HG03521 (cell line): ENCODE results near the gene CCDC169.
"Not testable (repeated sequence)": the region's sequence is repeated elsewhere in the genome, so short reads cannot be mapped to it uniquely, and the experiment has no call there.

Experiments
- ATAC-seq: cut with Tn5 transposase; IDR thresholded peaks from one replicate; pipeline ENCODE4 v1.9.1; 2021; ENCODE audit warnings: mild to moderate bottlenecking, moderate library complexity; ENCODE audit not compliant: unreplicated experiment

The CCDC169 gene

DNA sequence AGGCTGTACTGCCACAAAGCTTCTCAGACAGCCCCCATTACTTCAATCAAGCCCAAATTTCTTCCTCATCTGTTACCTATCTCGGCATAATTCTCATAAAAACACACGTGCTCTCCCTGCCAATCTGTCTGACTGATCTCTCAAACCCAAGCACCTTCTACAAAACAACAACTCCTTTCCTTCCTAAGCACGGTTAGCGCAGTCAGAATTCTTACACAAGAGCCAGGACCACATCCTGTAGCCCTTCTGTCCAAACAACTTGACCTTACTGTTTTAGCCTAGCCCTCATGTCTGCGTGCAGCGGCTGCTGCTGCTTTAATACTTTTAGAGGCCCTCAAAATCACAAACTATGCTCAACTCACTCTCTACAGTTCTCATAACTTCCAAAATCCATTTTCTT lies 22.2 kb upstream of the CCDC169 start:
- not testable (repeated sequence) for ATAC-seq

DNA sequence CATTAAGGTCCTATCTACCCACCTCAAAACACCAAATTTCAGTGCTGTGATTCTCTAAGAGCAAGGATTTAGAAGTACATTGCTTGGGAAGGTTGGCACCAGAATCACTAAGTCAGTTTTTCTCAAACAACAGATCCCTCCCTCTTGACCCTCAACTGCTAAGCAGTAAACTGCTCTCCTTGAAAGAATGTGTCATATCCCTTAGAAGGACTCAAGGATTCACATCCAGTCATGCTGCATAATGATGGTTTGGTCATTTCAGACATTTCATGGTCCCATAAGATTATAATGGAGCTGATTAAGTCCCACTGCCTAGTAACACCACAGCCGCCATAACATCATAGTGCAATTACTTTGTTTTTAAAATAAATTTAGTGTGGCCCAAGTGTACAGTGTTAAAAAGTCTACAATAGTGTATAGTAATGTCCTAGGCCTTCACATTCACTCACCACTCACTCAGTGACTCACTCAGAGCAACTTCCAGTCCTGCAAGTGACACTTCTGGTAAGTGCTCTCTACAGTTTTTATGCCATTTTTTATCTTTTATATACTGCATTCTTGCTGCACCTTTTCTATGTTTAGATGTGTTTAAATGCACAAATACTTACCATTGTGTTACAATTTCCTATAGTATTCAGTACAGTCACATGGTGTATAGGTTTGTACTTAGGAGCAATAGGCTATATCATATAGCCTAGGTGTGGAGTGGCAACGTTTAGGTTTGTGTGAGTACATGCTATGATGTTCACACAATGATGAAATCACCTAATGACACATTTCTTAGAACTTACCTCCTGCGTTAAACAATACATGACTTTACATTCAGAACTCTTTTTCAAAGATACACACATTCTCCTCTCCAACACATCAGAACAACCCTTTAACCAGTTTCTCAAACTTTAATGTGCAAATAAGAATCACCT lies 15.7 kb upstream of the CCDC169 start:
- no peak for ATAC-seq

DNA sequence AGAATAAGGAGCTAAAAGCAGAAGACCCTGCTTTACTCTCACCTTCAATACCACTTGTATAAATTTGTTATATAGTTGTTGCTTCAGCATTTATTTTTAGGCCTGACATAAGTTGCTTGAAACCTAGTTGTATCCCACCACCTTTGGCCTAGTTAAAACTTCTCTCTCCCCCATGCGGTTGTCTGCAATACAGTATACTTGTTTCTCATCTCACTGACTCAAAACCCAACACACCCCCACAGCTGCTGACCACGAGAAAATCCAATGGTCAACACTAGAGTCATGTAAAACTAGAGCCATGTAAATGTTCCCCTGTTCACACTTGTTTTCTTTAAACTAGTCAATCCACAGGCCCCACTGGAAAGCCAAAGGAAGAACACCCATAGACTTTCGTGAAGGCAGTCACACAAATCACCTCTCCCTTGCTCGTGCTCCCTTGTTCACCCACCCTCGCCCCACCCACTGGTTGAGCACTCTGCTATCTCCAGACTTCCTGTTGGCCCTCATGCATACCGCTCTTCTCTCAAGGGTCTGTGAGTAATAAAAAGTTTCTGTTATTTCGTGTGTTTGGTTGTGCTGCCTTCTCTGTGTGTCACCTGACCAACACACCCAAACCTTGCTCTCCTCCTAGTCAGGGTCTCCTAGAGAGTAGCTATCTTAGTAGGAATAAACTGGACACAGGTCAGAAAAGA lies 12.9 kb upstream of the CCDC169 start:
- peak; percentile 65 for ATAC-seq

DNA sequence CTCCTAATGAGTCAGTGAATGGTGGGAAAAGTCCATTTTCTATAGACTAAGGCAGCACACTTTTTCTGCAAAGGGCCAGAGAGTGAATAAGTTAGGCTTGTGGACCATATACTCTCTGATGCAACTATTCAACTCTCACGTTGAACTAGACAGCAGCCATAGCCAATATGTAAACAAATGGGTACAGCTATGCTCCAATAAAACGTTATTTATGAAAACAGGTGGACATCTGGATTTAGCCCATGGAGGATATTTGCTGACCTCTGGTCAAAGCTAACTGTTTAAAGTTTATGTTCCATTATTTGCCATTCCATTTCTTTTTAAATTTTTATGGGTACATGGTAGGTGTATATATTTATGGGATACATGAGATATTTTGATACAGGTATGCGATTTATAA lies 4.7 kb upstream of the CCDC169 start:
- no peak for ATAC-seq

DNA sequence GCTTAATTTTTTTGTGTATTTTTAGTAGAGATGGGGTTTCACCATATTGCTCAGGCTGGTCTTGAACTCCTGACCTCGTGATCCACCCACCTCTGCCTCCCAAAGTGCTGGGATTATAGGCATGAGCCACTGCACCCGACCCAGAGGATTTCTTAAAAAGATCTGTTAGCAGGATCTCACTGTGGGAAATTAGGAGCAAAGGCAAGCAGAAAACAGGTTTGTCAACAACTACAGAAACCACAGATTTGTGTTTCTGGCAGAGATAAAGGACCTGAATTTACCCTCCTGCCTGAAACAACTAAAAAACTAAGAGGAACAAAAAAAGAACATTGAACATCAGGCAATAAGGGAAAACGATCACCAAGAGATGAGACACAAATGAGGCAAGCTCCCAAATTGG lies 1.9 kb upstream of the CCDC169 start:
- not testable (repeated sequence) for ATAC-seq

DNA sequence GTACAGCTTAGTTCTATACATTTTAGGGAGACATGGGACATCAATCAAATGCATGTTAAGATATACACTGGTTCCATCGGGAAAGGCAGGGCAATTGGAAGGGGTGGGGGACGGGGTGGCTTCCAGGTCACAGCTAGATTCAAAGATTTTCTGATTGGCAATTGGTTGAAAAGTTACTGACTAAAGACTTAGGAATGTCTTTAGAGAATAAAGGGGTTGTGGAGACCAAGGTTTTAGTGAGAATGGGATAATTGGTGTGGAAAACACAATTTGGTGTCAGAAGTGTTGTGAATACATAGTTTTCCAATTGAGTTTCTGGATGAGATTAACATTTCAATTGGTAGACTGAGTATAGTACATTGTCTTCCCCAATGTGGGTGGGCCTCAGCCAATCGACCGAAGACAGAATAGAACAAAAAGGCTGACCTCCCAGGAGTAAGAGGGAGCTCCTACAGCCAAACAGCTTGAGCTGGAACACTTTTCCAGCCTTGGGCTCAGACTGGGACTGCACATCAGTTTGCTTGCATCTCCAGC lies 988 bp upstream of the CCDC169 start:
- no peak for ATAC-seq

DNA sequence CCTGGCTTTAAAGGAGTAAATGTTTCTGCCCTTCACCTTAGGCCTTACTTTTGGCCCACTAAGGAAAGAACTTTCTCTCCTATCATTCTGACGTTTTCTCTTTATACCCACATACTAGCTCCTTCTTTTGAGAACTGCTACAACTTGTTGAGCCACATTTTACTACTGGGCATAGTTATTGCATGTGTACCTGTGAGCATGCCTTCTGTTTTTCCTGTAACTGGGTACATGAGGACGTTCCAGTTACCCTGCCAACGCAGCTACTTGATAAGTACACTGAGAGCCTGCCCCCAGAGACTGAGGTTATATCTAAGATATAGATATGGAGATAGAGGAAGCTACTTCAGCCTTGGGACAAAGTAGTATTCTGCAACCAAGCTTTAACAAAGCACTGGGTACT lies 3.5 kb downstream of the CCDC169 start:
- ATAC-seq = no peak

DNA sequence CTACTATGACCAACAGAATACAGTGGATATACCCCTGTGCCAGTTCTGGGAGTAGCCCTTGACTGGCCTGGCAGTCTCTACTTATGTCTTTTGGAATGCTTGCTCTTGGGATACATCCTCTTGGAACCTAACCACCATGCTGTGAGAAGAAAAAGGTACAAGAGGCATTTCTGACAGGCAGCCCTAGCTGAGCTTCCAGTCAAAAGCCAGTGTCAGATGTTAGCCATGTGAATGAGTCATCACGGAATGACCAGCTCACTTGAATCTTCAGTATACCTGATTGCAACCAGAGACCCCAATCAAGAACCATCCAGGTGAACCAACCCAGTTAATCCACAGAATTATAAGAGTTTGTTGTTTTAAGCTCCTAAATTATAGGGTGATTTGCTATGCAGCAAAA lies 4.1 kb downstream of the CCDC169 start:
- no peak for ATAC-seq

DNA sequence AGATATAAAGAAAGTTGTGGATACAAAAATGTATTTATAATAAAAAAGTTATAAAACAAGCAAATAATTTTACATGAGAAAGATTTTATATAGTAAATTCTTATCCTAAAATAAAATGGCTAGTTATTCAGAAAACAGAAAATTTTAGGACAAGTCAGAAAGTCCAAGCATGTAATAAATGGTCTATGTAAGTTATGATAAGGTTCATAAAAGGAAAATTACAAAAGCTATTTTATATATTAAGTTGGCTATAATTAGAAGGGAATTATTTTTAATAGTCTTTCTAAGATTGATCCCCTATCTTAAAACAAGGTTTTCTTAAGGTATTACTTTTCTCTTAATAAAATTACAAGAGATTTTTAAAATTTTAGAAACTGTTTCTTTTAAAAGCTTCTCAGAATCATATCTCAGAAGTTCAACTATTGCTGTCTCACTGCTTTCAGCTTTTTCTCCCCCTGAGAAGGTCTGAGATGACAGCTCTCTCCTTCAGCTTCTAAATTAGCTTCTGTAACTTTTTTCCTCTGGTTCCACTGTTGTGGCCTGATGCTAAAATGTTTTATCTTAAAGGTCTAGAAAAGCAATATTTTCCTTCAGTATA lies 8.7 kb downstream of the CCDC169 start:
- ATAC-seq = no peak

DNA sequence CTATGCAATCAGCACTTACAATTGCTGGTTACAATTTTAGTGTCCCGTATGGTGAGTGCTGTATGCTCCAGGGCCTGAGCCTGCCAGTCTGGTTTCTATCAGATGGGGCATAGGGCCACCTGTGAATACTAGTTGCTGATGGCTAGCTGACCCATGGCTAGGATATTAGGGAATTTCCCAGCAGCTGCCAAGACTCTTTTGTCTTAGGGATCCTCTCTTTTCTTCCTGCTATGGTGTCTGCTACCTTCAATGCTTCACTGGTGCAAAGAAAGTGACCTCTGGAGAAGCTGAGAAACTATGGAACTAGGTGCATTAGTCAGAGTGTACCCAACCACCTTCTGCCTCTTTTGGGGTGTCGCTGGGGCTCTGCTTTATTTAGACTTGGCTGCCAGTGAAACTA lies 11.6 kb downstream of the CCDC169 start:
- no peak for ATAC-seq

DNA sequence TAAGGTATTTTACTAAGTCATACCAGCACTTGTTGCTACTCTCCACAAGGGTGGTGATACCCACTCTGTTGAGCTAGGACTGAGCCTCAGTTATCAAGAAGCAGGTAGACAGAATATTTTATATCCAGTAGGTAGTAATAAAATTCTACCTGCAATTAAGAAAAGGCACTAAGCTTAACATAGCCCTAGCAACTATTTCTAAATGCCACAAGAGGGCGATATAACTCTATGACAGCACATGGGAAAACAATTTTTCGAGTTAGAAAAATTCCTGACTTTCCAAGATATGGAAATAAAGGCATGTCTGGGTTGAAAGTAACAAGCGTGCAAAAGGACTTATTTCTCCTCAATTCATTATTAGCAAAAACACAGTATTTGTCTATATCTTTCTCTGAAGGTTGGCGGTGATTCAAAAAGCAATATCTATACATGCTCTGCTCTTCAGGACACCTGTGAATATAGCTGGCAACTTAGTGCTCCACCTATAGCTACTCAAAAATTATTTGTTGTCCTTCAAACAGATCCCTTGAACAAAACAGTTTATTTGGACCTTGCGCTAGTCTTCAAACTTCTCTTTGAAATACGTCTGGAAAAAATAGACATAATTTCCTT lies 14.7 kb downstream of the CCDC169 start:
- no peak for ATAC-seq

DNA sequence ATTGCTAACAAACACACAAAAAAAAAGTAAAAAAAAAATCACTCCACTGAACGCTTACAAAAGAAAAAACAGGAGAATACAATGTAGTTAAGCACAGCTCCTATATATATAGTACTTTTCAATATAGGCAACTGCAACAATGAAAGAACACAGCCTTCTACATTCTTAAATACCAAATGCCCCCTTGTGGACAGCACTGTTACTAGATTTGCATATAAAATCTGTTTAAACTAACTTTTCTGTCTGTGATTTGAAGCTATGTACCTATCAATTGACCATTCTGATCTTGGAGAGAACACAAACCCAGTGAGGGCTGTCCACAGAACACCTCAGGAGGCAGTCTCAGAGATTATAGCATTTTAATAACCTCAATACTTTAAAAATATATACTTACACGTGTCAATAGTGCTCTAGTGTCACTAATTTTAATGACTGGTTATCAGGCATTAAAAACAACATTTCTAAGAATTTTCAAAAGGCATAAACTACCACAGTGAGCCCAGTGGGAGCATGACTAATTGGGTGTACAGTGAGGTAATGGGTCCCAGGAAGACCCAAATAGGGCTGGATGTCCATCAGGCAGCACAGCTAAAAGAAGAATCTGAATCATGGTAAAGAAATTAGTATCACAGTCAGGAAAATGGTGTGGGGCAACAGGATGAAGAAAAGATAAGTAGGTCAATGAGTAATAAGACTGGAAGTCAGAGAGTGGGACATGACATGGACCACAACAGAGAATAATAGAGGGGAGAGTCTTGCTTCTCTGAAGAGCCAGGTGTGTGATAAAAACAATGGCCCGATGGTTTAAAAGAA lies 22.2 kb downstream of the CCDC169 start:
- ATAC-seq = no peak

DNA sequence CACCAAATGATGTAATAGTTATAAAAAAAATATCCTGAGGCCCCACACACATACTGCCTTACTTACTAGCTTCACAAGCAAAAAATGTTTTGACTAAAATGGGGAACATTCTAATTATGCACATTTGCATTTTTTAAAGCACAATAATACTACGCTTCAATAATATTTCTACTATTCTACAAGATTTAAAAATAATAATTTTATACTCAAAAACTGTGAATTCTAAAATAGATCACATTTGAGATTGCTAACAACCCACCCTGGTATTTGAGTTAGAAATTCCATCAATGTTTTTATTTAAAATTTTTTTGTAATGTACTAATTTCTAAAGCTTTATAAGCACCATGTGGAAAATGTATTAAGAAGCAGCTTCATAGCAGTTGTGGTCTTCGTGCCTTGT lies 24.2 kb downstream of the CCDC169 start:
- ATAC-seq = no peak

DNA sequence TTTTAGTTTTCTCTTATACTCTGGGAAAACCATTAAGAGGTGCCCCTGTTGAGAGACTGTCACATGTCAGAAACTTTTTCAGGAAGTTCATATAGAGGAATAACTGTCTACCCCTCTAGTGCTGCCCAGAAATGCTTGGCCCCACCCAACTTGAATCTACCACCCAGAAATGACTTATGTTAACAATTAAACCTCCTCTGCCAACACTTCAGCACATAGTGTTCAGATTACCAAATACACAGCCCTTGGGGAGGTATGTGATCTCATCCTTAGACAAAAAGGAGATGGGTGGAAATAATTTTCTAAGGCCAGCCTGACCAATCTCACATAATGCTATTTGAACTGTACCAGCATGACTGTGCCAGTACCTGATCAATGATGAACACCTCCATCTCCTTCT lies 35.6 kb downstream of the CCDC169 start:
- ATAC-seq = no peak

DNA sequence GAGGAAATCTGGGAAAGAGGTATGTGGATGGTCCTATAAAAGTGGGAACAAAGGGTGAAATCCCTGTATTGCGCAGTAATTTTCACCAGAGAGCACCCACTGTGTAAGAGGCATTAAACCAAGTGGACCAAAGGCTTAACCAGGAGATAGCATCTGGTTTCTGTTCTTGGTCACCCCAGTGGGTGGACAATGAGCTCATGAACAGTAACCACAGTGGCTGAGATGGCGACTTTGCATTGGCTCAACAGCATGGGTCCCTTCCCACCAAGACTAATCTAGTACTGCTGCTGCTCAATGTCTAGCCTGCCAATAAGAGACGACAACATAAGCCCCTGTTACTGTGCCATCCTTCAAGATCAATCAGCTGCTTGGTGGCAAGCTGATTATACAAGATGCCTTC lies 36.6 kb downstream of the CCDC169 start:
- ATAC-seq = no peak

DNA sequence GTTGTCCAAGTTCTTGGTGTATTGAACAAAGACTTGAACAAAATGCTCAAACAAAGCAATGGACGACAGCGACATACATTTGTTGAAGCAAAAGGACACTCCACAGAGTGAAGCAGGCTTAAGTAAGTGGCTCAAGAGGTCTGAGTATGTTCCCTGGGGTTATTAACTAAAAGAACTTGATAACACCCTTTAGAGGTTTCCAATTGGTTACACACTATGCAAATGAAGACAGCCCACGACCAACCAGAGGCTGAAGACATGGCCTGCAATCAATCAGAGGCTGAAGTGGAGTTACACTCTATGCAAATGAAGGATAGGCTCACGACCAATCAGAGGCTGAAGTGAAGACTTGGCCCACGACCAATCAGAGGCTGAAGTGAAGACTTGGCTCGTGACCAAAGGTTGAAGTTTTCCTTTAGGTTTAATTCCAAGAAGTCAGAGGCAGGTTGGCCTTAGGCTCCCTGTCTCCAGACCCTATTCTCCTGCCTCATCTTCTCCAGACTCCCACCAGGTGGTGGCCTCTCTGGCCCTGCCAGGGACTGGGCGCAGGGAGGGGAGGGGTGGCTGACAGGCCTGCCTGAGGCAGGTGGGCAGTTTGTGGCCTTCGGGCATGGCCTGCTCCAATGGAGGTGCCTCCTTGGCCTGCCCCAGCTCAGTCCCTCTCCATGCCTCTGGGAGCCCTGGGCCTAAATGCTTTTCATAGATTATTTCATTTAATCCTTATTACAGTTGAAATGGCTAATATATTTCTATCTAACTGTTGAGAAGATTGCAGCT lies 38.1 kb downstream of the CCDC169 start:
- ATAC-seq = no peak

DNA sequence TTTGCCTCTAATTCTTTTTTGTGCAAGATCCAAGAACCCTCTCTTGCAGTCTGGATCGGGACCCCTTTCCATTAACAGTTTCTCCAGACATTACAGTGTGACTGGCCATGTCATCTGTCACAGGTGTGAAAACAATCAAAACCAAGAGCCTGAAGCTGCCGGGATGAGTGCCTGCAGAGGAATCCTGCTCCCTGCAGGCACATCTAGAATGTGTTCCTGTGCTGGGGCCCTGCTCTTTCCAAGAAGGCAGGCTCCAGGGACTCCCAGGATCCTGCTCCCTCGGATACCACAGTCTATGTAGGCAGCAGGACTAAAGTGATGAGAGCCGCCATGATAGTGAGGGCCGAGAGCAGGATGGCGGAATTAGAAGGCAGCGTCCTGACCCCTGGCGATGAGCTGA lies 38.8 kb downstream of the CCDC169 start:
- no peak for ATAC-seq

DNA sequence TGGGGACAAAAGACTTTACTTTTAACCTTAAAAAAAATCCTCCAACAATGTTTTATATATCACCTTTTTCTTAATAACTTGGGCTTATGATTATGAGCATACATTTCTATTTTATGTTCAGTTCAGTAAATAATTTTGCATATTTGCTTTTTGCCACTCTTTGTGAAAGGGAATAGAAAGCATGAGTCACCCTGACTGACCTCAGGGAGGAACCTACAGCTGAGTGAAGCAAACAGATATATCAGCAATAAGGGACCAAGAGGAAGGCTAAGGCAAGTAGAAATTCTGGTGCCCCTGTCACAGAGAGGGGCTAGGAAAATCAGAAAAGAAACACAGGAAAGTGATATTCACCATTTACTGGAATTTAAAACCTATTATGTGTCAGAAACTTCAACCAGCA lies 46.1 kb downstream of the CCDC169 start:
- no peak for ATAC-seq

DNA sequence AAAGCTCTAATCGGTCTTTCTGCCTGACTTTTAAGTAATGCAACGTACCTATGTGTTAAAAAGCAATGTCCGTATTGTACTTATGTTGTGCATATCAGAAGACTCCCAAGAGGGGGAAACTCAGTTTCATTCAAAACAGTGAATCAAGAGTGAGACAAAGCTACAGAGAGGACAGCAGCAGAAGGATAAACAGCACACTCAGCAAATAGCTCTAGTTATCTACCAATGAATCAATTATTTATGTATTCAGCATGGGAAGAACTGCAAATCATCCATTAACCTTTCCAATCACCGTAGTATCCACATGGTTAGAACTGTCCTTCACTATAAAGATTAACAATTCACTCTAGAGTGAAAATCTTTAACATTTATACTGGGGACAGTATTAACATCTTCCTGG lies 46.6 kb downstream of the CCDC169 start:
- no peak for ATAC-seq

DNA sequence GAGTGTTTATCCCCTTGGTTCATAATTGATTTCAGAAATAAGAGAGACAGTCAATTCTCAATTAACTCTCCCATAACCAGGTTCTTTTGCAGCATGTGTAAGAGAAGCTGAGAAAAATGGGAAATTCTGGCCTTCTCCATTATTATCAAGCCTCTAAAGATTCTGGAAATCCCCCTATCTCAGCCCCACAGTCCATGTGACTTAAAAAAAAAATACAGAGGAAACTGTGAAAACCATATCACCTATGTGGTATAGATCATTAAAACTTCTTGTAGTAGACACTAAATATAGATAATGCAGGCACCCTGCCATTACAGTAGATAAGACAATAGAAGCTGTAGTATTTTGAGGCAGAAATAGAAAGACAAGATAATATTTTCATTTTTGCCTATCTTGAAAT lies 48.9 kb downstream of the CCDC169 start:
- ATAC-seq = no peak
